BJ (cell line): ENCODE results near the gene KMT2A. TPM values are rescaled to one million over a fixed set of nuclear protein-coding genes. Genes with fewer than 3 reads are reported as not detected.
"Not testable (repeated sequence)": the region's sequence is repeated elsewhere in the genome, so short reads cannot be mapped to it uniquely, and the experiment has no call there.

Source experiments
- CTCF ChIA-PET: fragments of 350-600 bp; formaldehyde crosslinking; extraction: SDS; loops from one replicate; lab custom pipeline; 2021; ENCODE audit warnings: antibody characterized with exemption, inconsistent platforms; lab: Yijun Ruan, JAX
- POLR2A ChIA-PET: fragments of 300-600 bp; sonication (Branson Sonifier 250); formaldehyde crosslinking; extraction: SDS; loops from one replicate; lab custom pipeline; 2021; ENCODE audit warnings: antibody characterized with exemption; lab: Charles Lee
- DNase-seq: peaks from one replicate; pipeline ENCODE4 v3.0.0-alpha.2; 2011; ENCODE audit warnings: low read depth
- H3K27me3 ChIP-seq: 2 replicates; pipeline ENCODE4 v1.6.0; 2011; ENCODE audit warnings: low read length; ENCODE audit not compliant: control insufficient read depth, insufficient read depth
- H3K36me3 ChIP-seq: 2 replicates; pipeline ENCODE4 v1.5.1; 2011; ENCODE audit warnings: low read length; ENCODE audit not compliant: control insufficient read depth, insufficient read depth
- H3K4me3 ChIP-seq: 2 replicates; pipeline ENCODE4 v1.5.1; 2011; ENCODE audit warnings: low read depth, mild to moderate bottlenecking, control low read depth, low read length
- polyA plus RNA-seq: library from polyadenylated mRNA; depleted of rRNA; stranded (reverse); fragments of >200 nt; gene quantifications from 2 replicates; pipeline ENCODE4 v1.2.3, GENCODE V29; 2011
- TF ChIP-seq, protein P1 (sequence below): IDR thresholded peaks from 2 replicates; pipeline ENCODE4 v1.5.1; 2011; ENCODE audit warnings: low read depth, mild to moderate bottlenecking, control low read depth, inconsistent platforms, low read length, moderate library complexity; ENCODE audit not compliant: insufficient read depth

Gene KMT2A
- polyA plus RNA-seq, 1 experiment = 21.9 TPM

DNA sequence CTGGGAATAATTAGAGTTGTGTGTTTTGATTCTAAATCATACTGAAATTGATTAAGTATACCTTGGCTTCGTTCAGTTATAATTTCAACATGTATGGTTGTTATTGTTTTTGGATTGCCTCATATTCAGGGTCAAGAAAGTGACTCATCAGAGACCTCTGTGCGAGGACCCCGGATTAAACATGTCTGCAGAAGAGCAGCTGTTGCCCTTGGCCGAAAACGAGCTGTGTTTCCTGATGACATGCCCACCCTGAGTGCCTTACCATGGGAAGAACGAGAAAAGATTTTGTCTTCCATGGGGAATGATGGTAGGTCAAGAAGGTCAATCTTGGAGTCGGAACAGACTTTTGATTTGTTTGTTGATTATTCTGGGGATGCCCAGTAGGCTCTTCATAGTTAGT is 40.4 kb downstream of the KMT2A start:
- POLR2A ChIA-PET = no interaction called here
- Histone ChIP-seq H3K27me3 (no peaks in the 10 kb centered on the region), H3K4me3 (no peak overlapping the region), H3K36me3 (peaks cover 15% of the 10 kb centered on the region)
- DNase-seq = no peak
- CTCF ChIA-PET = interaction anchor here (0.7 to 1.2 kb wide), 2 partner anchors 12 to 25 kb away, joined by 3 to 5 read pairs; no protein-coding TSS in a partner anchor
- TF ChIP-seq, protein P1, sequence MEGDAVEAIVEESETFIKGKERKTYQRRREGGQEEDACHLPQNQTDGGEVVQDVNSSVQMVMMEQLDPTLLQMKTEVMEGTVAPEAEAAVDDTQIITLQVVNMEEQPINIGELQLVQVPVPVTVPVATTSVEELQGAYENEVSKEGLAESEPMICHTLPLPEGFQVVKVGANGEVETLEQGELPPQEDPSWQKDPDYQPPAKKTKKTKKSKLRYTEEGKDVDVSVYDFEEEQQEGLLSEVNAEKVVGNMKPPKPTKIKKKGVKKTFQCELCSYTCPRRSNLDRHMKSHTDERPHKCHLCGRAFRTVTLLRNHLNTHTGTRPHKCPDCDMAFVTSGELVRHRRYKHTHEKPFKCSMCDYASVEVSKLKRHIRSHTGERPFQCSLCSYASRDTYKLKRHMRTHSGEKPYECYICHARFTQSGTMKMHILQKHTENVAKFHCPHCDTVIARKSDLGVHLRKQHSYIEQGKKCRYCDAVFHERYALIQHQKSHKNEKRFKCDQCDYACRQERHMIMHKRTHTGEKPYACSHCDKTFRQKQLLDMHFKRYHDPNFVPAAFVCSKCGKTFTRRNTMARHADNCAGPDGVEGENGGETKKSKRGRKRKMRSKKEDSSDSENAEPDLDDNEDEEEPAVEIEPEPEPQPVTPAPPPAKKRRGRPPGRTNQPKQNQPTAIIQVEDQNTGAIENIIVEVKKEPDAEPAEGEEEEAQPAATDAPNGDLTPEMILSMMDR = no peak

DNA sequence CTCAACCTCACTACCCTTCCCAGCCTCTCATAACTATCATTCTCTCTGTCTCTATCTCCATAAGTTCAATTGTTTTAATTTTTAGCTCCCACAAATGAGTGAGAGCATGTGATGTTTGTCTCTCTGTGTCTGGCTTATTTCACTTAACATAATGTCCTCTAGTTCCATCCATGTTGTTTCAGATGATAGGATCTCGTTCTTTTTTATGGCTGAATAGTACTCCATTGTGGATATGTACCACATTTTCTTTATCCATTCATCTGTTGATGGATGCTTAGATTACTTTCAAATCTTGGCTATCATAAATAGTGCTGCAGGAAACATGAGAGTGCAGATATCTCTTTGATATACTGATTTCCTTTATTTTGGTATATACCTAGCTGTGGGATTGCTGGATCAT is 44.9 kb downstream of the KMT2A start:
- DNase-seq, POLR2A ChIA-PET, H3K27me3 ChIP-seq, H3K4me3 ChIP-seq: not testable (repeated sequence)
- H3K36me3 ChIP-seq = peaks cover 24% of the 10 kb centered on the region
- CTCF ChIA-PET = interaction anchor here (0.9 kb wide), 1 partner anchor 14 kb away, joined by 3 read pairs; no protein-coding TSS in a partner anchor

DNA sequence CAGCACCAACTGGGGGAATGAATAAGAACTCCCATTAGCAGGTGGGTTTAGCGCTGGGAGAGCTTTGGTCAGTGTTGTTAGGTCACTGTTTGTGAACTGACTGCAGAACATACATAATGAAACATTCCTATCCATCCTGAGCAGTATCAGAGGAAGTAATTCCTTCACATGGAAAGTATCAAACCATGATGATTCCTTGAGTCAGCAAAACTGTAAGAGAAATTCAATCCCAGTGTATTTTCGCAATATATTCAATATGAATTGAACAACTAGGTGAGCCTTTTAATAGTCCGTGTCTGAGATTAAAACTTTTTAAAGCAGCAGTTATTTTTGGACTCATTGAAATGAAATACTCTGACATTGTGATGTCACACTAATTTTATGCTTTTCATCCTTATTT is 48.1 kb downstream of the KMT2A start:
- peaks cover 22% of the 10 kb centered on the region for H3K36me3 ChIP-seq

DNA sequence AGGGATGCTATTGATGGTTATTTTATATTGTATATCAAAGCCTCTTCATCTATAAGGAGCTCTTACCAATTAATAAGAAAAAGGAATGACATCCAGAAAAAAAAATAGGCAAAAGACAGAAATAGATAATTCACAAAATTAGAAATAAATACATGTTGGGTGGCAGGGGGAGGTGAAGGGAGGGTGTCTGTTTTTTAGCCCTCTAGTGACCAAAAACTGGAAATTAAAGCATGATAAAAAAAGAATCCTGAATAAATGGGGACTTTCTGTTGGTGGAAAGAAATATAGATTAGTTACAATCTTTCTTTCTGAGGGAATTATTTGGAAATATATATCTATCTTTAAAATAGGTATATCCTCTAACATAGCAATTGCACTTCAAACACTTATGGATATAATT is 49.0 kb downstream of the KMT2A start:
- ChIA-PET CTCF (no interaction called here), POLR2A (no interaction called here)
- H3K36me3 ChIP-seq = peaks cover 25% of the 10 kb centered on the region
- DNase-seq = no peak
- TF ChIP-seq, protein P1 = no peak
- H3K4me3 ChIP-seq = no peak overlapping the region
- no peaks in the 10 kb centered on the region for H3K27me3 ChIP-seq

More for the DNA sequence above, 48.1 kb downstream of the KMT2A start:
- DNase-seq = no peak
- no peaks in the 10 kb centered on the region for H3K27me3 ChIP-seq
- ChIA-PET CTCF (no interaction called here), POLR2A (no interaction called here)
- TF ChIP-seq, protein P1 = no peak
- no peak overlapping the region for H3K4me3 ChIP-seq

DNA sequence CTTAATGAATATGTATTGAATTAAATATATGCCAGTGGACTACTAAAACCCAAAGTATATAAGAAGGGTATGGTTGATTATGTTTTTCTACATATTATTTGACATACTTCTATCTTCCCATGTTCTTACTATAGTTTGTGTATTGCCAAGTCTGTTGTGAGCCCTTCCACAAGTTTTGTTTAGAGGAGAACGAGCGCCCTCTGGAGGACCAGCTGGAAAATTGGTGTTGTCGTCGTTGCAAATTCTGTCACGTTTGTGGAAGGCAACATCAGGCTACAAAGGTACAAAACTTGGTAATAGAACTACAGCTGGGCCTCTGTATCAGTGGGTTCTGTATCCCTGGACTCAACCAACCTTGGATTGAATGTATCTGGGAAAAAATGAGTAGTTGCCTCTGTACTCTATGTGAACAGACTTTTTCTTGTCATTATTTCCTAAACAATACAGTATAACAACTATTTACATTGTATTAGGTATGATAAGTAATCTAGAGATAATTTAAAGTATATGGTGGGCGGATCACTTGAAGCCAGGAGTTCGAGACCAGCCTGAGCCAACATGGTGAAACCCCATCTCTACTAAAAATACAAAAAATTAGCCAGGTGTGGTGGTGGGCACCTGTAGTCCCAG is 52.3 kb downstream of the KMT2A start:
- ChIA-PET CTCF (interaction anchor here (0.7 to 1.6 kb wide), 28 partner anchors 9 to 290 kb away, joined by 3 to 11 read pairs (median 5); partner anchors contain the start of gene TTC36), POLR2A (interaction anchor here (0.7 kb wide), 1 partner anchor 280 kb away, joined by 3 read pairs; no protein-coding TSS in a partner anchor)
- Histone ChIP-seq H3K36me3 (peaks cover 20% of the 10 kb centered on the region), H3K4me3 (no peak overlapping the region), H3K27me3 (no peaks in the 10 kb centered on the region)
- TF ChIP-seq, protein P1 = peak; percentile 84
- DNase-seq = peak; percentile 18

DNA sequence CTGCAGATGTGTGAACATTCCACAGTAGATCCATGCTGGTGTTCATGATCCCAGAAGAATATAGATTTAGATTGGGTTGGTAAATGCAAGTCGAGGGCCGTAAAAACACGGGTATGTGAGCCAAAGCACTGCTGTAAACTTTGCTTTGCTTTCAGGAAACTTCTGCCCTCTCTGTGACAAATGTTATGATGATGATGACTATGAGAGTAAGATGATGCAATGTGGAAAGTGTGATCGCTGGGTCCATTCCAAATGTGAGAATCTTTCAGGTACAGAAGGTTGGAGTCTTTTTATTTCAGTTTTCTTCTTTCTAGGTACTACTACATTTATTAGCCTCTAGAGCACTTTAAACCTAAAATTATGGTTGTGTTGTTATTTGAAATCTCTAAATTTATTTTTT is 54.7 kb downstream of the KMT2A start:
- TF ChIP-seq, protein P1 = no peak
- ChIA-PET CTCF (interaction anchor here (1.2 to 1.5 kb wide), 2 partner anchors 18 to 104 kb away, joined by 3 to 8 read pairs; no protein-coding TSS in a partner anchor), POLR2A (no interaction called here)
- no peak for DNase-seq
- no peak overlapping the region for H3K4me3 ChIP-seq
- peaks cover 18% of the 10 kb centered on the region for H3K36me3 ChIP-seq
- H3K27me3 ChIP-seq = no peaks in the 10 kb centered on the region
